ENCODE measurements around the gene CCDC27. TPM values are rescaled to one million over a fixed set of nuclear protein-coding genes. Genes with fewer than 3 reads are reported as not detected.

CCDC27 gene
- total RNA-seq, 1 experiment from 2014 or later: 0.13 TPM

DNA sequence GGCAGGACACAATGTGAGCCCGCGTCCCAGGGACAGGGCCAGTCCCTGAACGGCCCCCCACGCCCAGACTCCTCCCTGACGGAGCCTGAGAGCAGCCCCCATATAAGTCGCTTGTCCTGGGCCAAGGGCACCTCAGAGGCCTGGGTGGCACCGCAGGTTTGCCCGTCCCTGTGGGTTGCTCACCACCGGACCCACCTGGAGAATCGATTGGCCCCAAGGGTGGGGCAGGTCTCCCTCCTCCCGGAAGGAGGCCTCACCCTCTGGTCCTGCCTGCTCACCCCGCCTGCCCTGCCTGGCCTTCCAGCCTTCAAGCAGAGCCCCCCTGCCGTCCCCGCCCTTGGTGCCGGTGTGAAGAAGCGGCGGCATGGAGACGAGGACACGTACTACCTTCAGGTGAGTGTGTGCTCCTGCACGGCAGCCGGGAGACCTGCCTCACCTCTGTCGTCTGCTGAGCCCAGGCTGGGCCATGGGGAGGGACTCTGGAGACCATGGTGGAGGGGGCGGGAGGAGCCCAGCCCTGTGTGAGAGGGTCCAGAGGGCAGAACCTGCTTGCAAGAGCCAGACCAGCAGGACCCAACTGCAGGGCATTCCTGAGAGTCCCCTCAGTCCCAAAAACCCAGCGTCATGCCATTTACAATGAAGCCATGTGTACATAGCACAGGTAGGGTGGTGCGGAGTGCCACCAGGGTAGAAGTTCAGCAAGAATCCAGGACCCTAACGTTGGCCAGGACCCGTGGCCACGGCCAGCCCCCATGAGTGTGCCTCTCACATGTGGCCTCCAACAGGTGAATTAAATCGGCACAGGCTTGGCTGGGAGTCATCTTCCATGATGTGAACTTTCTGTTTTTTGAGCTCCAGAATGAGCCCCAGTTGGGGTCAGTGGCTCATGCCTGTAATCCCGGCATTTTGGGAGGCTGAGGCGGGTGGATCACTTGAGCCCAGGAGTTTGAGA lies 24.1 kb upstream of the CCDC27 start:
- Mint-ChIP-seq H3K4me3 (no peak overlapping the region), H3K36me3 (no peaks in the 10 kb centered on the region), H3K9me3 (no peaks in the 10 kb centered on the region), H3K27me3 (ENCODE audit: low read depth) (peaks cover 4% of the 10 kb centered on the region; the same call in 1 of the 2 replicates), H3K27ac (no peak overlapping the region), H3K4me1 (peaks cover 2% of the 10 kb centered on the region; the same call in 1 of the 2 replicates)
- ATAC-seq (no peak), DNase-seq (ENCODE audit: low spot score) (no peak)
- CTCF ChIA-PET: interaction anchor here (0.6 to 2.6 kb wide), 35 partner anchors 10 to 275 kb away, joined by 3 to 41 read pairs (median 6); no protein-coding TSS in a partner anchor
- POLR2A ChIA-PET: interaction anchor here (1.2 kb wide), 1 partner anchor 33 kb away, joined by 3 read pairs; no protein-coding TSS in a partner anchor
- TF ChIP-seq CREM (CRISPR knock-in tag; IDR thresholded peaks at IDR 0.05) (no peak), KAT7 (CRISPR knock-in tag; IDR thresholded peaks at IDR 0.05; ENCODE audit: borderline replicate concordance) (no peak), IRF1 (CRISPR knock-in tag; IDR thresholded peaks at IDR 0.05) (no peak), NR1H2 (CRISPR knock-in tag; IDR thresholded peaks at IDR 0.05) (no peak), ELF4 (CRISPR knock-in tag; IDR thresholded peaks at IDR 0.05; ENCODE audit: low read depth) (no peak)

GRCh38 chr1:3729594-3730542 lies 22.4 kb upstream of the CCDC27 start:
- ATAC-seq: no peak
- H3K36me3 Mint-ChIP-seq: no peaks in the 10 kb centered on the region
- H3K4me1 Mint-ChIP-seq: peaks cover 10% of the 10 kb centered on the region; the same call in 1 of the 2 replicates
- DNase-seq (ENCODE audit: low spot score): no peak
- no peaks in the 10 kb centered on the region for H3K9me3 Mint-ChIP-seq
- H3K4me3 Mint-ChIP-seq: no peak overlapping the region
- TF ChIP-seq, protein P1, sequence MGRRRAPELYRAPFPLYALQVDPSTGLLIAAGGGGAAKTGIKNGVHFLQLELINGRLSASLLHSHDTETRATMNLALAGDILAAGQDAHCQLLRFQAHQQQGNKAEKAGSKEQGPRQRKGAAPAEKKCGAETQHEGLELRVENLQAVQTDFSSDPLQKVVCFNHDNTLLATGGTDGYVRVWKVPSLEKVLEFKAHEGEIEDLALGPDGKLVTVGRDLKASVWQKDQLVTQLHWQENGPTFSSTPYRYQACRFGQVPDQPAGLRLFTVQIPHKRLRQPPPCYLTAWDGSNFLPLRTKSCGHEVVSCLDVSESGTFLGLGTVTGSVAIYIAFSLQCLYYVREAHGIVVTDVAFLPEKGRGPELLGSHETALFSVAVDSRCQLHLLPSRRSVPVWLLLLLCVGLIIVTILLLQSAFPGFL (CRISPR knock-in tag; IDR thresholded peaks at IDR 0.05; ENCODE audit: borderline replicate concordance): no peak
- TF ChIP-seq OVOL2 (CRISPR knock-in tag; IDR thresholded peaks at IDR 0.05; ENCODE audit: borderline replicate concordance): no peak
- TF ChIP-seq IRF2 (CRISPR knock-in tag; IDR thresholded peaks at IDR 0.05; ENCODE audit: borderline replicate concordance, low read depth): no peak
- TF ChIP-seq, protein P2, sequence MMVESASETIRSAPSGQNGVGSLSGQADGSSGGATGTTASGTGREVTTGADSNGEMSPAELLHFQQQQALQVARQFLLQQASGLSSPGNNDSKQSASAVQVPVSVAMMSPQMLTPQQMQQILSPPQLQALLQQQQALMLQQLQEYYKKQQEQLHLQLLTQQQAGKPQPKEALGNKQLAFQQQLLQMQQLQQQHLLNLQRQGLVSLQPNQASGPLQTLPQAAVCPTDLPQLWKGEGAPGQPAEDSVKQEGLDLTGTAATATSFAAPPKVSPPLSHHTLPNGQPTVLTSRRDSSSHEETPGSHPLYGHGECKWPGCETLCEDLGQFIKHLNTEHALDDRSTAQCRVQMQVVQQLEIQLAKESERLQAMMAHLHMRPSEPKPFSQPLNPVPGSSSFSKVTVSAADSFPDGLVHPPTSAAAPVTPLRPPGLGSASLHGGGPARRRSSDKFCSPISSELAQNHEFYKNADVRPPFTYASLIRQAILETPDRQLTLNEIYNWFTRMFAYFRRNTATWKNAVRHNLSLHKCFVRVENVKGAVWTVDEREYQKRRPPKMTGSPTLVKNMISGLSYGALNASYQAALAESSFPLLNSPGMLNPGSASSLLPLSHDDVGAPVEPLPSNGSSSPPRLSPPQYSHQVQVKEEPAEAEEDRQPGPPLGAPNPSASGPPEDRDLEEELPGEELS (CRISPR knock-in tag; IDR thresholded peaks at IDR 0.05): no peak
- TF ChIP-seq GTF2I (CRISPR knock-in tag; conservative IDR thresholded peaks at IDR 0.05): no peak
- no peak for TF ChIP-seq ELF4 (CRISPR knock-in tag; IDR thresholded peaks at IDR 0.05; ENCODE audit: low read depth)
- TF ChIP-seq, protein P3, sequence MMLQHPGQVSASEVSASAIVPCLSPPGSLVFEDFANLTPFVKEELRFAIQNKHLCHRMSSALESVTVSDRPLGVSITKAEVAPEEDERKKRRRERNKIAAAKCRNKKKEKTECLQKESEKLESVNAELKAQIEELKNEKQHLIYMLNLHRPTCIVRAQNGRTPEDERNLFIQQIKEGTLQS (CRISPR knock-in tag; conservative IDR thresholded peaks at IDR 0.05): no peak
- no peak for TF ChIP-seq ZNF219 (CRISPR knock-in tag; IDR thresholded peaks at IDR 0.05; ENCODE audit: borderline replicate concordance)
- no peak for TF ChIP-seq RORB (CRISPR knock-in tag; IDR thresholded peaks at IDR 0.05)
- TF ChIP-seq, protein P4, sequence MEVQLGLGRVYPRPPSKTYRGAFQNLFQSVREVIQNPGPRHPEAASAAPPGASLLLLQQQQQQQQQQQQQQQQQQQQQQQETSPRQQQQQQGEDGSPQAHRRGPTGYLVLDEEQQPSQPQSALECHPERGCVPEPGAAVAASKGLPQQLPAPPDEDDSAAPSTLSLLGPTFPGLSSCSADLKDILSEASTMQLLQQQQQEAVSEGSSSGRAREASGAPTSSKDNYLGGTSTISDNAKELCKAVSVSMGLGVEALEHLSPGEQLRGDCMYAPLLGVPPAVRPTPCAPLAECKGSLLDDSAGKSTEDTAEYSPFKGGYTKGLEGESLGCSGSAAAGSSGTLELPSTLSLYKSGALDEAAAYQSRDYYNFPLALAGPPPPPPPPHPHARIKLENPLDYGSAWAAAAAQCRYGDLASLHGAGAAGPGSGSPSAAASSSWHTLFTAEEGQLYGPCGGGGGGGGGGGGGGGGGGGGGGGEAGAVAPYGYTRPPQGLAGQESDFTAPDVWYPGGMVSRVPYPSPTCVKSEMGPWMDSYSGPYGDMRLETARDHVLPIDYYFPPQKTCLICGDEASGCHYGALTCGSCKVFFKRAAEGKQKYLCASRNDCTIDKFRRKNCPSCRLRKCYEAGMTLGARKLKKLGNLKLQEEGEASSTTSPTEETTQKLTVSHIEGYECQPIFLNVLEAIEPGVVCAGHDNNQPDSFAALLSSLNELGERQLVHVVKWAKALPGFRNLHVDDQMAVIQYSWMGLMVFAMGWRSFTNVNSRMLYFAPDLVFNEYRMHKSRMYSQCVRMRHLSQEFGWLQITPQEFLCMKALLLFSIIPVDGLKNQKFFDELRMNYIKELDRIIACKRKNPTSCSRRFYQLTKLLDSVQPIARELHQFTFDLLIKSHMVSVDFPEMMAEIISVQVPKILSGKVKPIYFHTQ (CRISPR knock-in tag; IDR thresholded peaks at IDR 0.05): no peak
- no peak for TF ChIP-seq SMAD3 (CRISPR knock-in tag; IDR thresholded peaks at IDR 0.05; ENCODE audit: borderline replicate concordance)
- no peak for TF ChIP-seq ETV6 (CRISPR knock-in tag; IDR thresholded peaks at IDR 0.05)
- TF ChIP-seq PRRX2 (CRISPR knock-in tag; IDR thresholded peaks at IDR 0.05): no peak
- no peak for TF ChIP-seq EMX1 (CRISPR knock-in tag; IDR thresholded peaks at IDR 0.05)
- no peak for TF ChIP-seq SP1 (CRISPR knock-in tag; conservative IDR thresholded peaks at IDR 0.05)
- TF ChIP-seq NFE2L1 (CRISPR knock-in tag; IDR thresholded peaks at IDR 0.05): no peak
- no peak for TF ChIP-seq JUN (CRISPR knock-in tag; IDR thresholded peaks at IDR 0.05)
- H3K27ac Mint-ChIP-seq: no peak overlapping the region
- no peaks in the 10 kb centered on the region for H3K27me3 Mint-ChIP-seq (ENCODE audit: low read depth)
- ChIA-PET POLR2A (no interaction called here), CTCF (interaction anchor here (0.9 kb wide), 1 partner anchor 67 kb away, joined by 3 read pairs; no protein-coding TSS in a partner anchor)
